DMS79 treated with DMSO at 0.1 percent for 48 hours (cell line): ENCODE measurements around the gene HAAO.
"Not testable (repeated sequence)": the region's sequence is repeated elsewhere in the genome, so short reads cannot be mapped to it uniquely, and the experiment has no call there.

Experiments used
- DNase-seq: peaks from one replicate; lab custom pipeline; 2025; lab: John Stamatoyannopoulos, UW

HAAO gene

GRCh38 chr2:42747422-42747821 lies 45.0 kb downstream of the HAAO start:
- DNase-seq = no peak

- DNase-seq = no peak
Observed at GRCh38 chr2:42744545-42745082, 47.8 kb downstream of the HAAO start.

- no peak for DNase-seq
Observed at GRCh38 chr2:42743659-42743990, 48.8 kb downstream of the HAAO start.

GRCh38 chr2:42742740-42743658 lies 49.4 kb downstream of the HAAO start:
- no peak for DNase-seq

GRCh38 chr2:42741140-42741539 lies 51.2 kb downstream of the HAAO start:
- no peak for DNase-seq

- DNase-seq = no peak
Observed at GRCh38 chr2:42736598-42737322, 55.6 kb downstream of the HAAO start.

GRCh38 chr2:42733852-42734251 lies 58.5 kb downstream of the HAAO start:
- no peak for DNase-seq

- not testable (repeated sequence) for DNase-seq
Observed at GRCh38 chr2:42731316-42731715, 61.1 kb downstream of the HAAO start.

GRCh38 chr2:42726680-42727079 lies 65.7 kb downstream of the HAAO start:
- DNase-seq = no peak

GRCh38 chr2:42725657-42726056 lies 66.7 kb downstream of the HAAO start:
- DNase-seq = no peak

GRCh38 chr2:42724886-42725285 lies 67.5 kb downstream of the HAAO start:
- no peak for DNase-seq

- DNase-seq = no peak
Observed at GRCh38 chr2:42723465-42723864, 68.9 kb downstream of the HAAO start.

GRCh38 chr2:42722320-42723190 lies 69.8 kb downstream of the HAAO start:
- peak; percentile 80 for DNase-seq

GRCh38 chr2:42721898-42722297 lies 70.5 kb downstream of the HAAO start:
- no peak for DNase-seq
